ENCODE measurements around the gene ODAD4.

DNA sequence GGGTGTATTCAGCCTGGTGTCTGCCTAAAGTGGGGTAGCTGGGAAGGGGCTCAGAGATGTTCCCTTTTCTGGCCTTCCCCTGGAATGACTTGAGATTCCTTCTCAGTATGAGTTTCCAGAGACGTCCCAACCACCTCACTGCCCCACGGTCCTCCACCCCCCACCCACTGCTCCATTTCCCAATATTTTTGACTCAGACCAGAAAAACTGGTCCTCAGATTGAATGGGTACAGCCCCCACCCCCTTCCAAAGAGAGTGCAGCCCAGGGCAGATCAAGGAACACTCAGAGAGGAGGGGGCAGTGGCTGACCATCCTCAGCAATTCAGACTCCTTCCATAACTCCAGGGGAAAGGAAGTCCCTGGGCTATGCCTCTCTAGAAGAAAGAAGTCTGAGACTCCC, 14.9 kb upstream of the ODAD4 start:
- TF ChIP-seq, protein P1, sequence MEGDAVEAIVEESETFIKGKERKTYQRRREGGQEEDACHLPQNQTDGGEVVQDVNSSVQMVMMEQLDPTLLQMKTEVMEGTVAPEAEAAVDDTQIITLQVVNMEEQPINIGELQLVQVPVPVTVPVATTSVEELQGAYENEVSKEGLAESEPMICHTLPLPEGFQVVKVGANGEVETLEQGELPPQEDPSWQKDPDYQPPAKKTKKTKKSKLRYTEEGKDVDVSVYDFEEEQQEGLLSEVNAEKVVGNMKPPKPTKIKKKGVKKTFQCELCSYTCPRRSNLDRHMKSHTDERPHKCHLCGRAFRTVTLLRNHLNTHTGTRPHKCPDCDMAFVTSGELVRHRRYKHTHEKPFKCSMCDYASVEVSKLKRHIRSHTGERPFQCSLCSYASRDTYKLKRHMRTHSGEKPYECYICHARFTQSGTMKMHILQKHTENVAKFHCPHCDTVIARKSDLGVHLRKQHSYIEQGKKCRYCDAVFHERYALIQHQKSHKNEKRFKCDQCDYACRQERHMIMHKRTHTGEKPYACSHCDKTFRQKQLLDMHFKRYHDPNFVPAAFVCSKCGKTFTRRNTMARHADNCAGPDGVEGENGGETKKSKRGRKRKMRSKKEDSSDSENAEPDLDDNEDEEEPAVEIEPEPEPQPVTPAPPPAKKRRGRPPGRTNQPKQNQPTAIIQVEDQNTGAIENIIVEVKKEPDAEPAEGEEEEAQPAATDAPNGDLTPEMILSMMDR (conservative IDR thresholded peaks at IDR 0.05; ENCODE audit: low read depth, low read length), result no peak
- TF ChIP-seq FOS (IDR thresholded peaks at IDR 0.05; ENCODE audit: low read depth, low read length) (no peak), NFE2L2 (IDR thresholded peaks at IDR 0.05; ENCODE audit: low read depth, low read length) (no peak), BHLHE40 (IDR thresholded peaks at IDR 0.05; ENCODE audit: low read depth, low read length) (no peak), POLR2A (IDR thresholded peaks at IDR 0.05; ENCODE audit: low read depth, low read length) (no peak), MXI1 (IDR thresholded peaks at IDR 0.05; ENCODE audit: borderline replicate concordance, low read depth, low read length) (no peak), CEBPB (IDR thresholded peaks at IDR 0.05; ENCODE audit: low read depth, low read length) (no peak), CHD1 (IDR thresholded peaks at IDR 0.05; ENCODE audit: low read depth, low read length) (no peak), SMC3 (IDR thresholded peaks at IDR 0.05; ENCODE audit: low read depth, low read length) (no peak), MAZ (IDR thresholded peaks at IDR 0.05; ENCODE audit: borderline replicate concordance, low read depth, low read length) (no peak)
- TF ChIP-seq, protein P2, sequence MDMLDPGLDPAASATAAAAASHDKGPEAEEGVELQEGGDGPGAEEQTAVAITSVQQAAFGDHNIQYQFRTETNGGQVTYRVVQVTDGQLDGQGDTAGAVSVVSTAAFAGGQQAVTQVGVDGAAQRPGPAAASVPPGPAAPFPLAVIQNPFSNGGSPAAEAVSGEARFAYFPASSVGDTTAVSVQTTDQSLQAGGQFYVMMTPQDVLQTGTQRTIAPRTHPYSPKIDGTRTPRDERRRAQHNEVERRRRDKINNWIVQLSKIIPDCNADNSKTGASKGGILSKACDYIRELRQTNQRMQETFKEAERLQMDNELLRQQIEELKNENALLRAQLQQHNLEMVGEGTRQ (IDR thresholded peaks at IDR 0.05; ENCODE audit: low read depth, low read length), result no peak
